Stimulated activated CD4-positive, alpha-beta T cell treated with anti-CD3 and anti-CD28 coated beads, TNF-alpha, amount 100 ng/mL, for 1 hour (primary cell): ENCODE results near the gene SLC25A17.
"Not testable (repeated sequence)": the region's sequence is repeated elsewhere in the genome, so short reads cannot be mapped to it uniquely, and the experiment has no call there.

Experiments
- DNase-seq, 3 donors: peaks; one replicate each; pipeline ENCODE4 v3.0.0-alpha.2; 2020; ENCODE audit warnings: low read depth in 3 of 3, low spot score in 1 of 3

Gene SLC25A17

GRCh38 chr22:40819599-40820140, 524 bp upstream of the SLC25A17 start:
- no peak for DNase-seq

DNA sequence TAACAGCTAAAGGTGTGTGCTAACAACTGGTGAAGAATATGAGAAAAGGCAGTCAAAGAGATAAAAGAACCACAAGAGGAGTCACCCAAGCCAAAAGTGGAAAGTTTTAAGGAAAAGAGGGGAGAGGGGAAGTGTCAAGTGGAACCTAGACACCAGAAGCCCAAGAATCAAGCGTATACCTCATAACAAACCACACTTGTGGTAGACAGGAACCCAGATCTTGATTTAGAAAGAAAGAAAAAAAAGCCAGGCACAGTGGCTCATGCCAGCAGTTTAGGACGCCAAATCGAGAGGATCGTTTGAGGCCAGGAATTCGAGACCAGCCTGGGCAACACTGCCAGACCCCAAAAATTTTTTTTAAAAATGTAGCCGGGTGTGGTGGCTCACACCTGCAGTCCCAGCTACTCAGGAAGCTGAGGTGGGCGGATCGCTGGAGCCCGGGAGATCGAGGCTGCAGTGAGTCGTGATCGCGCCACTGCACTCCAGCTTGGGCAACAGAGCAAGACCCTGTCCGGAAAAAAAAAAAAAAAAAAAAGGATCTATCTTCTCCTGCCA, 877 bp downstream of the SLC25A17 start:
- no peak for DNase-seq

- DNase-seq, result no peak
Observed at GRCh38 chr22:40817737-40818136, 1.4 kb downstream of the SLC25A17 start.

GRCh38 chr22:40813912-40814315, 5.2 kb downstream of the SLC25A17 start:
- DNase-seq, result no peak

GRCh38 chr22:40808018-40808841, 10.9 kb downstream of the SLC25A17 start:
- no peak for DNase-seq

DNA sequence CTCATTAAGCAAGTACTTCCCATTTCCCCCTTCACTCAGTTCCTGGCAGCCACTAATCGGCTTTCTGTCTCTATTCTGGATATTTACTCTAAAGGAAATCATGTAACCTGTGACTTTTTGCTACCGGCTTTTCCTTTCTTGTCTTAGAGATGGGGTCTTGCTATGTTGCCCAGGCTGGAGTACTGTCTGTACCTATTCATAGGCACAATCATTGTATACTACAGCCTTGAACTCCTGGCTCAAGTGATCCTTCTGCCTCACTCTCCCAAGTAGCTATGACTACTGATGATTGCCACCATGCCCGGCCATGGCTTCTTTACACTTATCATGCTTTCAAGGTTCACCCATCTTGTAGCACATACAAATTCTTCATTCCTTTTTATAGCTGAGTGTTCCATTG, 12.4 kb downstream of the SLC25A17 start:
- no peak for DNase-seq

DNA sequence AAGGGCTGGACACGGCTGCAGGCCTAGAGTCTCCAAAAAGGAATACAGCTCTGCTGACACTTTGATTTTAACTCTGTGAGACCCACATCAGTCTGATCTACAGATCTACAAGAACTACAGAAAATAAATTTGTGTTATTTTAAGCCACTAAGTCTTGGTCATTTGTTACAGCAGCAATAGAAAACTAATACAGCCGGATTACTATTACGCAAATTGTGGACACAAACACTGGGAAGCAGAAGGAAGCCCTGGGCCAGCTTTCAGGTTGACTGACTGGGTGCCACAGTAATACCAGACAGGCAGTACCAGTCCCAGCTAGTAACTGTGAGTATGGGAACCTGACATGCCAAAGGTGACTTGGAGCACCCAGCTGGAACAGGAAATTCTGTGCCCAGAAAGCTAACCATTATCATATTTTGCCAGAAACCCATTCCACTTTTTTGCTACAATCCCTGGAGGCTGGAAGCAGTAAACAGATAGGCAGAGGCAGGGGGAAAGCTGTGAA, 13.4 kb downstream of the SLC25A17 start:
- no peak for DNase-seq

DNA sequence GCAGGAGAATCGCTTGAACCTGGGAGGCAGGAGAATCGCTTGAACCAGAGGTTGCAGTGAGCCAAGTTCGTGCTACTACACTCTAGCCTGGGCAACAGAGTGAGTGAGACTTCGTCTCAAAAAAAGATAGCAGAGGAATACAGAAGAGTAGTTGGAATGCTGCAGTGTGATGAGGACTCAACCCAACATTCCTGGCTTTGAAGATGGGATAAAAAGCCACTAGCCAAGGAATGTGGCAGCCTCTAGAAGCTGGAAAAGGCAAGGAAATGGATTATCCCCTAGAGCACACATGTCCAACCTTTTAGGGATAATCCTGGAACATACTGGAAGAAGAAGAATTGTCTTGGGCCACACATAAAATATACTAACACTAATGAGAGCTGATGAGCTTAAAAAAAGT, 13.9 kb downstream of the SLC25A17 start:
- DNase-seq, result no peak

- DNase-seq, result no peak
Observed at GRCh38 chr22:40803321-40803720, 15.8 kb downstream of the SLC25A17 start.

- no peak for DNase-seq
Observed at GRCh38 chr22:40799008-40799407, 20.1 kb downstream of the SLC25A17 start.

- DNase-seq, result no peak
Observed at GRCh38 chr22:40797427-40797826, 21.7 kb downstream of the SLC25A17 start.

DNA sequence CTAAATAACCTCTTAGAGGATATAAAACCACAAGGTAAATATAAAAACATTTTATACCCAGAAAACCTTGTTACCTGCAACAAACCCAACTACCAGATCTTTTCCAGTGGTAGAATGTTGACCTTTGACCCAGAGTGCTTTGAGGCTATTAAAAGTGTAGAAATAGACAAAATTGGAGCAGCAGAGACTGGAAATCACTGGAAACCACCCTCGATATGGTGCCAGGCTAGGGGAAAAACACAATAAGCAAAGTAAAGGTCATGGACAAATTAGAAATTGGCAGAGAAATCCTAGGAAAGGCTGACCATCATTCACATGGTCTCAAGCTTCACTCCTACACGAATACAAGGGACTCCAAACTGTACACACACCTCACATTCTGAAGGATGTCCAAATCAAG, 26.7 kb downstream of the SLC25A17 start:
- DNase-seq, result no peak

GRCh38 chr22:40791241-40791640, 27.9 kb downstream of the SLC25A17 start:
- DNase-seq, result no peak

DNA sequence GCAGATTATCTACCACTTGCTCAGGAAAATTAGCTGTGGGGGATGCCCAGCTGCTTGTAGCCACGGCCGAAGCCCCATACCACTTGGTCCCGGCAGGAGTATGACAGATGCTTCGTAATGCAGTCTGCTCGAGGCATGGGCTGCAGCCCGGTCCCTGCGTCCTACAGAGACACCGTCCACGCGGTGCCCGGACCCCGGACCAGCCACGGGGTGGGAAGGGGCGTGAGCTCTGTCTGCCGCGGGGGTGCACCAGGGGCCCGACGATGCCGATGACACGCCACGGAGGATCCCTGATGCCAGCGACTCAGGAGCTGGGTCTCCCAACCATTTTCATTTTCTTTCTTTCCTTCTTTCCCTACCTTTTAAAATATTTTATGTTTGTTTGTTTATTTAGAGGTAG, 30.0 kb downstream of the SLC25A17 start:
- DNase-seq, result no peak

- DNase-seq, result no peak
Observed at GRCh38 chr22:40782521-40782920, 36.6 kb downstream of the SLC25A17 start.

DNA sequence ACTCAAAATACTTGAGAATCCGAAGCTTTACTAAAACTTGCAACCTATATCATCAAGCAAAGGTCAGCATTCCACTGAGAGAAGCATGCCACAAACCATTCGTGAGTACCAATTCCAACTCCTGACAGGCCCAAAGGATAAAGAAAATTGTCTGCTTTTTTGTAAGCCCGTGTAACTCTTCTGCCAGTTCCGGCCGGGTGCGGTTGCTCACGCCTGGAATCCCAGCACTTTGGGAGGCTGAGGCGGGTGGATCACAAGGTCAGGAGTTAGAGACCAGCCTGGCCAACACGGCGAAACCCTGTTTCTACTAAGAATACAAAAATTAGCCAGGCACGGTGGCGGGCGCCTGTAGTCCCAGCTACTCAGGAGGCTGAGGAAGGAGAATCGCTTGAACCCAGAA, 37.4 kb downstream of the SLC25A17 start:
- DNase-seq, result not testable (repeated sequence)

DNA sequence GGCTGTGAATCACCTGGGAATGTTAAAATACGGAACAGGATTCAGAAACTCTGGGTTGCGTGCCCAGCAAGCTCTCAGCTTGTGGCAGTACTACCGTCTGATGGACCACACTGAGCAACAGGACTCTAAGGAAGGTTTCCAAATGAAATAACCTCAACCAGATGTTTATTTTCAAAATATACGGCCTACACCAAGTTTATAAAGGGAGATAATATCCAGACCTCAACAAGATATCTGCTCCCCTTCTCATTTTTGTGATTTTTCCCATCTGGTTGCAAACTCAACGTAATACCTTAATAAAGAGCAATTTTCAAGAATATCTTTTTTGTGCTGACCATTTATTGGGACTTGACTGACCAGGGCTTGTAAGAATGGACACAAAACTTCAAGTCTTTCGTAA, 49.4 kb downstream of the SLC25A17 start:
- DNase-seq, result no peak

- DNase-seq, result no peak
Observed at GRCh38 chr22:40768206-40768605, 50.9 kb downstream of the SLC25A17 start.

GRCh38 chr22:40766956-40767355, 52.2 kb downstream of the SLC25A17 start:
- no peak for DNase-seq

DNA sequence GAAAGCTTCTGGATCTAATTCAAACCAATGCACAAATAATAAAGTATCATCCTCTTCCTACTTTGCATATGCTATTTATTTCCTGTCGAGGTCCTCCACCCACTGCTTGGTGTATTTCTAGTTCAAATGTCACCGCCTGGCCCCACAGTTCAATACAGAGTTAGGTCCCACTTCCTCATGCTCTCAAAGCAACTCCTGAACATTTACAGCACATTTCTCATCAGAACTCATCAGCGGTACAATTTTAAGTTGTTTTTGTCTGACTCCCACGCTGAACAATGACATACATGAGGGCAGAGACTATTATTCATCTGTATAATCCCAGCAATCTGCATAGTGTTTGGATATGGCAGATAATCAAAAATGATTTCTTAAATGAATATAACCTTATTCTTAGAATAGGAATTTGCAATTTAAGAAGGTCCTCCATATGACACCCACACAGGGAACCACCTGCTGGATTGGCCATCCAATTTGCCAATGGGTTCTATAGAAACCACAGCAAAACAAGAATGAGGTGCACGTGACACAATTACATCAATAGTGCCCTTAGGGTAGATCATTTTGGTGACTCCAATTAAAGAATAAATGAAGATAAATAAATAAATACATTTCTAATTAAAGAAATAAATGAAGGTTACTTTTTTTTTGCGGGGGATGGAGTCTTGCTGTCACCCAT, 54.2 kb downstream of the SLC25A17 start:
- DNase-seq, result no peak

GRCh38 chr22:40759294-40759840, 59.8 kb downstream of the SLC25A17 start:
- no peak for DNase-seq

DNA sequence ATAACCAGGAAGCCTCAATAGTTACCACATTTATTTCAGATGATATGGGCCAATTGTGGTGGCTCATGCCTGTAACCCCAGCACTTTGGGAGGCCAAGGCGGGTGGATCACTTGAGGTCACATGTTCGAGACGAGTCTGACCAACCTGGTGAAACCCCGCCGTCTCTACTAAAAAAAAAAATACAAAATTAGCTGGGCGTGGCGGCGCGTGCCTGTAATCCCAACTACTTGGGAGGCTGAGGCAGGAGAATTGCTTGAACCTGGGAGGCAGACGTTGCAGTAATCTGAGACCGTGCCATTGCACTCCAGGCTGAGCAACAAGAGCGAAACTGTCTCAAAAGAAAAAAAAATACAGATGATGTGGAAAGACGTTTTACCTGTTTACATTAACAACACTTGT, 60.3 kb downstream of the SLC25A17 start:
- DNase-seq, result not testable (repeated sequence)
